Mesenchymal stem cell (in vitro differentiated cells and primary cell): ENCODE data around the gene MAP7D1.

Experiments used
- DNase-seq: peaks from one replicate; pipeline ENCODE4 v3.0.0-alpha.2; 2013
- H2AFZ ChIP-seq: one replicate; pipeline ENCODE4 v1.6.1; 2013; ENCODE audit warnings: low read depth, mild to moderate bottlenecking, control low read depth, inconsistent platforms, low read length, moderate library complexity
- H2AK5ac ChIP-seq: 2 replicates; pipeline ENCODE4 v1.6.1; 2013; ENCODE audit warnings: low read length, moderate library complexity, mild to moderate bottlenecking, inconsistent platforms; ENCODE audit not compliant: severe bottlenecking
- H2BK120ac ChIP-seq: one replicate; pipeline ENCODE4 v1.6.1; 2013; ENCODE audit warnings: low read depth, mild to moderate bottlenecking, inconsistent platforms, low read length, moderate library complexity
- H2BK12ac ChIP-seq, 2 experiments: one replicate each; pipeline ENCODE4 v1.6.1; 2013; ENCODE audit warnings: inconsistent platforms in 2 of 2, low read length in 2 of 2, mild to moderate bottlenecking in 2 of 2, moderate library complexity in 2 of 2, control low read depth in 1 of 2
- H2BK15ac ChIP-seq: one replicate; pipeline ENCODE4 v1.6.1; 2013; ENCODE audit warnings: mild to moderate bottlenecking, low read depth, inconsistent platforms; ENCODE audit not compliant: poor library complexity, severe bottlenecking
- H2BK5ac ChIP-seq: 2 replicates; pipeline ENCODE4 v1.6.1; 2013; ENCODE audit warnings: low read depth, mild to moderate bottlenecking, low read length, control low read depth, inconsistent platforms; ENCODE audit not compliant: poor library complexity, severe bottlenecking
- H3K14ac ChIP-seq, 2 experiments: one replicate each; pipeline ENCODE4 v1.6.1; 2013; ENCODE audit warnings: inconsistent platforms in 2 of 2, low read length in 2 of 2, control low read depth in 1 of 2, mild to moderate bottlenecking in 1 of 2, moderate library complexity in 1 of 2
- H3K18ac ChIP-seq, 2 experiments: one replicate each; pipeline ENCODE4 v1.6.1; 2013; ENCODE audit warnings: inconsistent platforms in 2 of 2, low read length in 2 of 2, control low read depth in 1 of 2, low read depth in 1 of 2, mild to moderate bottlenecking in 1 of 2
- H3K23ac ChIP-seq, 2 experiments: one replicate each; pipeline ENCODE4 v1.6.1; 2013; ENCODE audit warnings: inconsistent platforms in 2 of 2, low read length in 2 of 2, mild to moderate bottlenecking in 2 of 2, moderate library complexity in 2 of 2, control low read depth in 1 of 2
- H3K27ac ChIP-seq: 2 replicates; pipeline ENCODE4 v1.5.1; 2013; ENCODE audit warnings: mild to moderate bottlenecking, moderate library complexity, low read length, control low read depth, inconsistent platforms; ENCODE audit not compliant: poor library complexity, severe bottlenecking
- H3K27me3 ChIP-seq, 2 experiments: 2 replicates each; pipeline versions ENCODE4 v1.6.1 to v1.7.0; 2013; ENCODE audit warnings: low read length in 2 of 2, mild to moderate bottlenecking in 2 of 2, moderate library complexity in 2 of 2, control low read depth in 1 of 2, inconsistent platforms in 1 of 2; ENCODE audit not compliant: control insufficient read depth in 1 of 2, insufficient read depth in 1 of 2
- H3K36me3 ChIP-seq, 2 experiments: 2 replicates each; pipeline versions ENCODE4 v1.6.1 to v1.7.0; 2013; ENCODE audit warnings: low read length in 2 of 2, control low read depth in 1 of 2, inconsistent platforms in 1 of 2, low read depth in 1 of 2, mild to moderate bottlenecking in 1 of 2; ENCODE audit not compliant: insufficient read depth in 2 of 2, control insufficient read depth in 1 of 2
- H3K4ac ChIP-seq, 2 experiments: one replicate each; pipeline ENCODE4 v1.6.1; 2013; ENCODE audit warnings: inconsistent platforms in 2 of 2, low read length in 2 of 2, mild to moderate bottlenecking in 2 of 2, moderate library complexity in 2 of 2, control low read depth in 1 of 2, low read depth in 1 of 2
- H3K4me1 ChIP-seq: 2 replicates; pipeline ENCODE4 v1.6.1; 2013; ENCODE audit warnings: low read depth, low read length, control low read depth; ENCODE audit not compliant: control insufficient read depth, insufficient read depth
- H3K4me2 ChIP-seq: 2 replicates; pipeline ENCODE4 v1.6.1; 2013; ENCODE audit warnings: low read length, mild to moderate bottlenecking, inconsistent platforms; ENCODE audit not compliant: poor library complexity, severe bottlenecking
- H3K4me3 ChIP-seq, 2 experiments: 2 replicates each; pipeline versions ENCODE4 v1.5.1 to v1.7.0; 2013; ENCODE audit warnings: low read length in 2 of 2, mild to moderate bottlenecking in 2 of 2, control low read depth in 1 of 2, low read depth in 1 of 2; ENCODE audit not compliant: insufficient read depth in 1 of 2
- H3K79me1 ChIP-seq: replicated peaks from 2 replicates; pipeline ENCODE4 v1.6.1; 2013; ENCODE audit warnings: mild to moderate bottlenecking, control low read depth, low read length, inconsistent platforms; ENCODE audit not compliant: poor library complexity, severe bottlenecking
- H3K9ac ChIP-seq: 2 replicates; pipeline ENCODE4 v1.7.0; 2013; ENCODE audit warnings: mild to moderate bottlenecking, low read length, moderate library complexity
- H3K9me3 ChIP-seq: 2 replicates; pipeline ENCODE4 v1.7.0; 2013; ENCODE audit warnings: mild to moderate bottlenecking, low read length; ENCODE audit not compliant: control insufficient read depth
- H4K8ac ChIP-seq: one replicate; pipeline ENCODE4 v1.6.1; 2013; ENCODE audit warnings: inconsistent platforms, mild to moderate bottlenecking, low read length, moderate library complexity
- H4K91ac ChIP-seq: one replicate; pipeline ENCODE4 v1.6.1; 2013; ENCODE audit warnings: mild to moderate bottlenecking, low read length, inconsistent platforms
- WGBS: methylation state at CpG from one replicate; pipeline ENCODE4 v1.1.7; 2013; ENCODE audit warnings: mixed read lengths; 5-methylcytosine and 5-hydroxymethylcytosine counted together

Gene MAP7D1

DNA sequence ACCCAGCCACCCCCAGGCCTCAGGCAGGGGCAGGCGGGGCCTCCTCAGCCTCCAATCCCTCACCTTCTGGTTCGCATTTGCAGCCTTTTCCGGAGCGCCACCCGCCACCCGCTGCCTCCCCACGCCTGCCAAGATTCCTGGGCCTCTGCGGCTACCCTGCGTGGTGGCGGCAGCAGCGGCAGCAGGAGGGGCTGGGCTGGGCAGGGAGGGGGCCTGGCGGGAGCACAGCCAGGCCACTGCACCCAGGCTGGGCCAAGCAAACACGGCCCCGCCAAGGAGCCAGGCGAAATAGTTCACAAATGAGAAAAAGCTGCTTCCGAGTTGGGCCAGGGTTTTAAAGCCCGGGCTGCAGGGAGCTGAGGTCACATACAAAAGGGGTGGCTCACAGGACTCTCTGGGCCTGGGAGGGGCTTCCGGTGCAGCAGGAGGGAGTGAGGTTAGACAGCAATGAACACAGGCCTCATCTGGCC, 40.7 kb upstream of the MAP7D1 start:
- WGBS: 69% methylated on average over 17 of the region's 18 CpGs
- Histone ChIP-seq H3K14ac (no peak overlapping the region), H2BK12ac (no peak overlapping the region)

DNA sequence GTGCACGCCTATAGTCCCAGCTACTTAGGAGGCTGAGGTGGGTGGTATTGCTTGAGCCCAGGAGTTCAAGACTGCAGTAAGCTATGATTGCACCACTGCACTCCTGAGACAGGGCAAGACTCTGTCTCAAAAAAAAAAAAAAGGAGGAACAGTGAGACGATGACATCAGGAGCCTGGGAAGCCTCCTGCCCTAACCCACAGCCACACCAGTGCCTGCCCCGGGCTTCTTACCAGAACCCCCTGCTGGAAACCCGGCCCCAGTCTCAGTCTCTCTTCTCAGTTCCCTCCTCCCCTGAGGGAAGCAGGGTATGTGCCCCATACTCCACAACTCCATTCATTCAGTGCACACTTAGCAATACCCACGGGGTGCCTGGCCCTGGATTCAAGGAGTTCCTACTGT, 40.0 kb upstream of the MAP7D1 start:
- peaks cover 8 to 9% of the 10 kb centered on the region in 2 experiments for H3K36me3 ChIP-seq
- WGBS: 85% methylated on average over 5 of the region's 5 CpGs
- no peaks in the 10 kb centered on the region for H3K9me3 ChIP-seq
- H3K18ac ChIP-seq: no peak overlapping the region
- H3K4ac ChIP-seq: no peak overlapping the region
- no peak for DNase-seq
- no peak overlapping the region for H3K23ac ChIP-seq
- no peak overlapping the region for H2BK5ac ChIP-seq
- no peaks in the 10 kb centered on the region for H3K27me3 ChIP-seq
- H3K4me2 ChIP-seq: no peak overlapping the region
- no peaks in the 10 kb centered on the region for H3K79me1 ChIP-seq
- H3K4me3 ChIP-seq: peak overlapping the region in 1 of 2 experiments; percentile 53
- H3K9ac ChIP-seq: peak overlapping the region; percentile 76
- H4K91ac ChIP-seq: no peak overlapping the region
- H2BK12ac ChIP-seq: no peak overlapping the region
- no peak overlapping the region for H2AFZ ChIP-seq
- peak overlapping the region; percentile 47 for H2AK5ac ChIP-seq
- H3K4me1 ChIP-seq: peaks cover 48% of the 10 kb centered on the region
- H3K27ac ChIP-seq: peak overlapping the region; percentile 55
- H2BK120ac ChIP-seq: no peak overlapping the region
- no peak overlapping the region for H3K14ac ChIP-seq
- no peak overlapping the region for H2BK15ac ChIP-seq
- H4K8ac ChIP-seq: no peak overlapping the region

More for the DNA sequence above, 40.7 kb upstream of the MAP7D1 start:
- Histone ChIP-seq H2BK5ac (no peak overlapping the region), H4K91ac (no peak overlapping the region), H3K18ac (peak overlapping the region in 1 of 2 experiments; percentile 25), H2AFZ (no peak overlapping the region), H3K4me3 (peak overlapping the region in 1 of 2 experiments; percentile 53), H3K4me1 (peaks cover 51% of the 10 kb centered on the region), H2BK15ac (no peak overlapping the region), H3K36me3 (peaks cover 8 to 9% of the 10 kb centered on the region in 2 experiments), H2AK5ac (no peak overlapping the region), H2BK120ac (no peak overlapping the region), H3K9ac (peak overlapping the region; percentile 76), H3K79me1 (no peaks in the 10 kb centered on the region), H3K23ac (no peak overlapping the region), H3K27ac (peak overlapping the region; percentile 55), H4K8ac (no peak overlapping the region), H3K4ac (no peak overlapping the region), H3K9me3 (no peaks in the 10 kb centered on the region), H3K4me2 (peak overlapping the region; percentile 18), H3K27me3 (no peaks in the 10 kb centered on the region)
- DNase-seq: no peak

DNA sequence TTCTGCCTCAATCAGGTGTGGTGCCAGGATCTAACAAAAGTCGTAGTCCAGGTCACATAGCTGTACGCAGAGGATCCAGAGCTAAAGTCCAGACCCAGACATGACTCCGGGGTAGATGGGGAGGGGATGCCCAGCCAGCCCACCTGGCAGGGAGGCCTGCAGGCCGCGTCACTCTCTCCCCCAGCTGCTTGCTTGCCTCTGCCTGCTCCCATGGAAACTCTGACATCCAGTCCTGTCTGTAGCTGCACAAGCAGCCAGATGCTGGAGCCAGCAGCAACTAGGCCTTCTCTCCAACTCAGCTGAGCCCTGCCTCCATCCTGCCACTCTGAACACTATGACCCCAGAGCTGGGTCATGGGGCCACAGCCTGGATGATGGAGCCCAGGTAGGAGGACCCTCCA, 39.1 kb upstream of the MAP7D1 start:
- Histone ChIP-seq H2AFZ (no peak overlapping the region), H2BK5ac (no peak overlapping the region), H4K8ac (no peak overlapping the region), H2BK12ac (no peak overlapping the region), H3K18ac (no peak overlapping the region), H3K23ac (no peak overlapping the region), H3K9ac (peak overlapping the region; percentile 76), H4K91ac (no peak overlapping the region), H3K27me3 (no peaks in the 10 kb centered on the region), H3K4me1 (peaks cover 47% of the 10 kb centered on the region), H2BK15ac (no peak overlapping the region), H3K27ac (no peak overlapping the region), H3K4me3 (peak overlapping the region in 1 of 2 experiments; percentile 5), H2AK5ac (peak overlapping the region; percentile 71), H3K4me2 (no peak overlapping the region), H3K79me1 (no peaks in the 10 kb centered on the region), H3K4ac (peak overlapping the region in 1 of 2 experiments; percentile 24), H3K14ac (no peak overlapping the region), H2BK120ac (no peak overlapping the region), H3K36me3 (peaks cover 8 to 9% of the 10 kb centered on the region in 2 experiments), H3K9me3 (no peaks in the 10 kb centered on the region)
- WGBS: 91% methylated on average over 5 of the region's 5 CpGs
- DNase-seq: no peak

DNA sequence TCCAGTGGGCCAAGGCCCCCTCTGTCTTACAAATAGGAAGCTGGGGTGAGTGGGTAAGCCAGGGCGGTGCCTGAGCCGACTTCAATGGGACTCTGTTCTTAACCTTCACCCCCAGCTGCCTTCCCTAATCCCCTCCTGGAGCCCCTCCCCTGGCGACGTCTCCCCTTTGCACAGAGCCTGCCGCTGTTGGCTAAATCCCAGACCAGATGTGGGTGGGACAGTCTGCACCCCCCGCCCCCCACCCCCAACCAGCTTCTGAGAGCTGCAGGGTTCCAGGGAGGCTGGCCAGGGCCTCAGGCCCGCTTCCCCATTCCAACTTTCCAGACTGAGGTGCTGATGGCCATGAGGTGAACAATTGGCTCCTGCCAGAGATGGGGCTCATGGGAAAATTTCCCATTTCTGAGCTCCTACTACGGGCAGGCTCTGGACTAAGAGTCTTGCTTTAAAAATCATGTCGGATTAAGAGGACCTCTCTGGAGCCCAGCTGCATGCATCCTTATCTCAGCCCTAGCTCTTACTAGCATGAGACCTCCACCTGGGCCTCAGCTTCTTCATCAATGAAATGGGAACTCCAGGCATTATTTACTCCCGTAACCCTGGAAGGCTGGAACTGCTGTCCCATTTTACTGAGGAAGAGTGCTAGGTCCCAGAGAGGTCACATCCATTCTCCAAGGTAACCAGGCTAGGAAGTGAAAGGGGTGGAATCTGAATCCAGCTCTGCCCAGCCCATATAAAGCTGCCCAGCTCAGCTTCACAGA, 37.3 kb upstream of the MAP7D1 start:
- Histone ChIP-seq H2BK120ac (no peak overlapping the region), H3K4me1 (peaks cover 55% of the 10 kb centered on the region), H3K23ac (no peak overlapping the region), H3K14ac (no peak overlapping the region), H3K4ac (no peak overlapping the region), H3K4me2 (no peak overlapping the region), H3K9me3 (no peaks in the 10 kb centered on the region), H3K27ac (no peak overlapping the region), H4K8ac (no peak overlapping the region), H2AFZ (no peak overlapping the region), H3K18ac (no peak overlapping the region), H2BK5ac (no peak overlapping the region), H3K27me3 (no peaks in the 10 kb centered on the region), H3K4me3 (no peak overlapping the region), H3K36me3 (peaks cover under 1 to 5% of the 10 kb centered on the region in 2 experiments), H2BK15ac (no peak overlapping the region), H4K91ac (no peak overlapping the region), H3K79me1 (peaks cover 2% of the 10 kb centered on the region), H3K9ac (no peak overlapping the region), H2AK5ac (peak overlapping the region; percentile 91), H2BK12ac (no peak overlapping the region)
- 78% methylated on average over 9 of the region's 10 CpGs for WGBS
- DNase-seq: no peak
